H1 (cell line): ENCODE data around the gene COPZ2. TPM values are rescaled to one million over a fixed set of nuclear protein-coding genes. Genes with fewer than 3 reads are reported as not detected.

Source experiments
- TCF12 ChIP-seq: IDR thresholded peaks from 2 replicates; pipeline ENCODE4 v1.6.1; 2011; ENCODE audit warnings: low read depth, mild to moderate bottlenecking, low read length
- polyA plus RNA-seq, 7 experiments: library from polyadenylated mRNA; depleted of rRNA in 3 of 7; stranded (reverse) in 5 of 7; unstranded in 2 of 7; fragments of >200 nt in 5 of 7; fragments of 200-250 nt in 2 of 7; gene quantifications; 1 replicate in 5 of 7; 2 replicates in 1 of 7; 4 replicates in 1 of 7; pipeline versions ENCODE4 v1.2.1 to v1.2.3, GENCODE V29; 2011 to 2013; ENCODE audit warnings: missing spikeins in 2 of 7, mixed read lengths in 2 of 7
- total RNA-seq: library from RNA; stranded (reverse); fragmentation: NEBNext Ultra II Directional; extraction: Animal tissue kit (Norgen Biotek cat#: 25700); gene quantifications from 2 replicates; pipeline ENCODE4 v1.2.1, GENCODE V29; 2021

COPZ2 gene
- total and polyA plus RNA-seq, 2 of the 8 experiments (the other 6 are each of a cell fraction or from before 2014, with no cell fraction given), result 0.24 TPM; not detected in 1

DNA sequence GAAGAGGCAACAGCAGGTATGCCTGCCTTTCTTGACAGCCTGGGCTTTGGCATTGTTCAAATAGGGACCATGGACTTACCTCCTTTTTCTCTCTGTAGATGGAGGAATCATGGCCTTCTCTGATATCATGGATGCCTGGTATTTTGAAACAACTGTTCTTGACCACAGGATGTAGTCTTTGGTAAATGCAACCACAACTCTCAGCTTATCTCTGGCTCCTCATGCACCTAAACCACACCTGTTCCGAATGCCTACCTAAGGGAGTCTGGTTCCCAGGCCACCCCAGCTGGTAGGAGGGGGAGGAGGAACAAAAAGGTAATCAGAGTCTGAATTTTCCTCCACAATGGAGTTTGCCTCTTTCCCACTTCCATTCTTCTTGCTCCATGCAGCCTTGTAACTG, 47.9 kb downstream of the COPZ2 start (continued):
- TF ChIP-seq TCF12, result no peak
